HepG2 (cell line): Measurements from ENCODE around the gene DOK4. TPM values are rescaled to one million over a fixed set of nuclear protein-coding genes. Genes with fewer than 3 reads are reported as not detected.

Experiments
- ARHGAP35 ChIP-seq: sonication (generic); formaldehyde crosslinking; IDR thresholded peaks from 2 replicates; pipeline ENCODE4 v1.9.0; 2022; ENCODE audit warnings: mild to moderate bottlenecking, inconsistent platforms, moderate library complexity, missing genetic modification reagents, borderline replicate concordance
- MBD4 ChIP-seq: IDR thresholded peaks from 2 replicates; pipeline ENCODE4 v1.6.1; 2012; ENCODE audit warnings: low read length, inconsistent platforms, borderline replicate concordance
- MED8 ChIP-seq: sonication (generic); formaldehyde crosslinking; IDR thresholded peaks from 2 replicates; pipeline ENCODE4 v1.8.1; 2023; ENCODE audit warnings: mild to moderate bottlenecking, missing genetic modification reagents; ENCODE audit not compliant: insufficient replicate concordance
- MYC ChIP-seq: sonication (generic); formaldehyde crosslinking; IDR thresholded peaks from 2 replicates; pipeline ENCODE4 v1.9.0; 2021; ENCODE audit warnings: missing genetic modification reagents, borderline replicate concordance
- NPAS2 ChIP-seq: sonication (generic); formaldehyde crosslinking; IDR thresholded peaks from 2 replicates; pipeline ENCODE4 v1.8.0; 2022; ENCODE audit warnings: mild to moderate bottlenecking, missing genetic modification reagents, borderline replicate concordance
- RARG ChIP-seq: sonication (generic); formaldehyde crosslinking; IDR thresholded peaks from 2 replicates; pipeline ENCODE4 v1.4.0; 2020; ENCODE audit warnings: low read depth, mild to moderate bottlenecking, missing genetic modification reagents
- SMAD9 ChIP-seq: sonication (generic); formaldehyde crosslinking; IDR thresholded peaks from 2 replicates; pipeline ENCODE4 v1.5.1; 2020; ENCODE audit warnings: mild to moderate bottlenecking, missing genetic modification reagents
- SPEN ChIP-seq: sonication (generic); formaldehyde crosslinking; IDR thresholded peaks from 2 replicates; pipeline ENCODE4 v1.5.1; 2020; ENCODE audit warnings: low read depth, mild to moderate bottlenecking, missing genetic modification reagents
- TCF12 ChIP-seq, 2 experiments: fragments of 450-650 bp in 1 of 2; sonication (generic) in 1 of 2; formaldehyde crosslinking in 1 of 2; IDR thresholded peaks; 2 replicates each; pipeline versions ENCODE4 v1.6.1 to v1.8.0; 2017 to 2022; ENCODE audit warnings: antibody characterized with exemption in 1 of 2, mild to moderate bottlenecking in 1 of 2, missing genetic modification reagents in 1 of 2, moderate library complexity in 1 of 2
- TP53 ChIP-seq: sonication (generic); formaldehyde crosslinking; conservative IDR thresholded peaks from 2 replicates; pipeline ENCODE4 v1.4.0; 2020; ENCODE audit warnings: missing genetic modification reagents
- ZNF510 ChIP-seq: sonication (generic); formaldehyde crosslinking; IDR thresholded peaks from 2 replicates; pipeline ENCODE4 v1.4.0; 2020; ENCODE audit warnings: low read depth, mild to moderate bottlenecking, missing genetic modification reagents
- ZNF547 ChIP-seq: sonication (generic); formaldehyde crosslinking; IDR thresholded peaks from 2 replicates; pipeline ENCODE4 v1.5.1; 2020; ENCODE audit warnings: mild to moderate bottlenecking, missing genetic modification reagents
- ZNF883 ChIP-seq: sonication (generic); formaldehyde crosslinking; IDR thresholded peaks from 2 replicates; pipeline ENCODE4 v1.5.1; 2020; ENCODE audit warnings: mild to moderate bottlenecking, missing genetic modification reagents; ENCODE audit errors: not compliant biosample characterization
- polyA plus RNA-seq, 8 experiments: library from polyadenylated mRNA; depleted of rRNA in 3 of 8; stranded (reverse) in 7 of 8; unstranded in 1 of 8; fragments of >200 nt; fragmentation: Illumina TruSeq in 4 of 8; extraction: Trizol in 4 of 8; gene quantifications; 2 replicates each; pipeline versions ENCODE4 v1.2.1 to v1.2.3, GENCODE V29; 2011 to 2016; ENCODE audit warnings: low read depth in 4 of 8, missing spikeins in 1 of 8, mixed read lengths in 1 of 8; ENCODE audit not compliant: insufficient read depth in 1 of 8
- total RNA-seq, 5 experiments: library from RNA; depleted of rRNA; stranded (reverse); fragments of >200 nt; fragmentation: Illumina TruSeq; extraction: Trizol; gene quantifications; 2 replicates each; pipeline ENCODE4 v1.2.3, GENCODE V29; 2016; ENCODE audit warnings: low read depth in 1 of 5
- TF ChIP-seq, protein P1 (sequence below): sonication (generic); formaldehyde crosslinking; IDR thresholded peaks from 2 replicates; pipeline ENCODE4 v1.5.1; 2020; ENCODE audit warnings: missing genetic modification reagents, mild to moderate bottlenecking, borderline replicate concordance
- TF ChIP-seq, protein P2 (sequence below): sonication (generic); formaldehyde crosslinking; IDR thresholded peaks from 2 replicates; pipeline ENCODE4 v1.4.0; 2020; ENCODE audit warnings: missing genetic modification reagents, mild to moderate bottlenecking, borderline replicate concordance
- TF ChIP-seq, protein P3 (sequence below): sonication (generic); formaldehyde crosslinking; IDR thresholded peaks from 2 replicates; pipeline ENCODE4 v1.4.0; 2020; ENCODE audit warnings: missing genetic modification reagents, mild to moderate bottlenecking, borderline replicate concordance
- TF ChIP-seq, protein P4 (sequence below), 2 experiments: sonication (generic) in 1 of 2; formaldehyde crosslinking in 1 of 2; IDR thresholded peaks; 2 replicates each; pipeline versions ENCODE4 v1.5.1 to v1.6.1; 2011 to 2020; ENCODE audit warnings: borderline replicate concordance in 1 of 2, low read depth in 1 of 2, low read length in 1 of 2, mild to moderate bottlenecking in 1 of 2, missing genetic modification reagents in 1 of 2, moderate library complexity in 1 of 2
- TF ChIP-seq, protein P5 (sequence below): IDR thresholded peaks from 2 replicates; pipeline ENCODE4 v1.6.1; 2016; ENCODE audit warnings: control low read depth

DOK4 gene
- total and polyA plus RNA-seq, 2 of the 13 experiments (the other 11 are each of a cell fraction or from before 2014, with no cell fraction given) = 52.7 to 70.0 TPM

DNA sequence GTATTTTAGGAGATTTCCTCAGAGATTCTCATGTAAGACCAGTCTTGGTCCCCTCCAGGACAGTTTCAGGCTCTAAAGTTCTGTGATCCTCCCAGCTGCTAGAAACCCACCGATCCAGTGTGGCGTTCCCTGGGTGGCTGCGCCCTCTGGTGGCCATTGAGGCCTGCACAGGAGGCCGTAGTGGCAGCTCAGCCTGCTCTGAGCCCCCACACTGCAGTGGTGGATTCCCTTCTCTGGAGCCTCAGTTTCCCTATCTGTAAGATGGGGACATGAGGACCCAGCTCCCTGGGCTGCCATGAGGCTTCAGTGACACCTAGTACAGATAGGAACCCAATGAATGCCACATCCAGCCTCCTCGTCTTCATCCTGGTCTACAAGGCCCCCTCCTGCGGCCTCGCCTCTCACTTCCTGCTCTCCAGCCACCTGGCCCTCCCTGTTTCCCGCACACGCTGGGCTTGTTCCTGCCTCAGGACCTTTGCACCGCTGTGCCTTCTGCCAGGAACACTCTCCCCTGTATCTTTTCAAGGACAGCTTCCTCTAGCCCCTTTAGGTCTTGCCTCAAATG lies 33.6 kb upstream of the DOK4 start (continued):
- TF ChIP-seq, protein P1, sequence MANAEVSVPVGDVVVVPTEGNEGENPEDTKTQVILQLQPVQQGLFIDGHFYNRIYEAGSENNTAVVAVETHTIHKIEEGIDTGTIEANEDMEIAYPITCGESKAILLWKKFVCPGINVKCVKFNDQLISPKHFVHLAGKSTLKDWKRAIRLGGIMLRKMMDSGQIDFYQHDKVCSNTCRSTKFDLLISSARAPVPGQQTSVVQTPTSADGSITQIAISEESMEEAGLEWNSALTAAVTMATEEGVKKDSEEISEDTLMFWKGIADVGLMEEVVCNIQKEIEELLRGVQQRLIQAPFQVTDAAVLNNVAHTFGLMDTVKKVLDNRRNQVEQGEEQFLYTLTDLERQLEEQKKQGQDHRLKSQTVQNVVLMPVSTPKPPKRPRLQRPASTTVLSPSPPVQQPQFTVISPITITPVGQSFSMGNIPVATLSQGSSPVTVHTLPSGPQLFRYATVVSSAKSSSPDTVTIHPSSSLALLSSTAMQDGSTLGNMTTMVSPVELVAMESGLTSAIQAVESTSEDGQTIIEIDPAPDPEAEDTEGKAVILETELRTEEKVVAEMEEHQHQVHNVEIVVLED = peak; percentile 49; the same call in 1 of the 2 replicates
- TF ChIP-seq NPAS2 (CRISPR knock-in tag) = no peak
- TF ChIP-seq ZNF510 (CRISPR knock-in tag) = no peak
- TF ChIP-seq, protein P2, sequence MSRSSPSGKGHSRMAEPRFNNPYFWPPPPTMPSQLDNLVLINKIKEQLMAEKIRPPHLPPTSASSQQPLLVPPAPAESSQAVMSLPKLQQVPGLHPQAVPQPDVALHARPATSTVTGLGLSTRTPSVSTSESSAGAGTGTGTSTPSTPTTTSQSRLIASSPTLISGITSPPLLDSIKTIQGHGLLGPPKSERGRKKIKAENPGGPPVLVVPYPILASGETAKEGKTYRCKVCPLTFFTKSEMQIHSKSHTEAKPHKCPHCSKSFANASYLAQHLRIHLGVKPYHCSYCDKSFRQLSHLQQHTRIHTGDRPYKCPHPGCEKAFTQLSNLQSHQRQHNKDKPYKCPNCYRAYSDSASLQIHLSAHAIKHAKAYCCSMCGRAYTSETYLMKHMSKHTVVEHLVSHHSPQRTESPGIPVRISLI (CRISPR knock-in tag) = no peak
- TF ChIP-seq MBD4 = no peak
- TF ChIP-seq, protein P3, sequence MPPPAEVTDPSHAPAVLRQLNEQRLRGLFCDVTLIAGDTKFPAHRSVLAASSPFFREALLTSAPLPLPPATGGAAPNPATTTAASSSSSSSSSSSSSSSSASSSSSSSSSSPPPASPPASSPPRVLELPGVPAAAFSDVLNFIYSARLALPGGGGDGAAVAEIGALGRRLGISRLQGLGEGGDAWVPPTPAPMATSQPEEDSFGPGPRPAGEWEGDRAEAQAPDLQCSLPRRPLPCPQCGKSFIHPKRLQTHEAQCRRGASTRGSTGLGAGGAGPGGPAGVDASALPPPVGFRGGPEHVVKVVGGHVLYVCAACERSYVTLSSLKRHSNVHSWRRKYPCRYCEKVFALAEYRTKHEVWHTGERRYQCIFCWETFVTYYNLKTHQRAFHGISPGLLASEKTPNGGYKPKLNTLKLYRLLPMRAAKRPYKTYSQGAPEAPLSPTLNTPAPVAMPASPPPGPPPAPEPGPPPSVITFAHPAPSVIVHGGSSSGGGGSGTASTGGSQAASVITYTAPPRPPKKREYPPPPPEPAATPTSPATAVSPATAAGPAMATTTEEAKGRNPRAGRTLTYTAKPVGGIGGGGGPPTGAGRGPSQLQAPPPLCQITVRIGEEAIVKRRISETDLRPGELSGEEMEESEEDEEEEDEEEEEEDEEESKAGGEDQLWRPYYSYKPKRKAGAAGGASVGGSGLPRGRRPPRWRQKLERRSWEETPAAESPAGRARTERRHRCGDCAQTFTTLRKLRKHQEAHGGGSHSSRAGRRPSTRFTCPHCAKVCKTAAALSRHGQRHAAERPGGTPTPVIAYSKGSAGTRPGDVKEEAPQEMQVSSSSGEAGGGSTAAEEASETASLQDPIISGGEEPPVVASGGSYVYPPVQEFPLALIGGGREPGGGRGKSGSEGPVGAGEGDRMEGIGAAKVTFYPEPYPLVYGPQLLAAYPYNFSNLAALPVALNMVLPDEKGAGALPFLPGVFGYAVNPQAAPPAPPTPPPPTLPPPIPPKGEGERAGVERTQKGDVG (CRISPR knock-in tag) = no peak
- 0 out of 2 replicates have a peak, but pooled peaks have one; percentile 31 for TF ChIP-seq ZNF547 (CRISPR knock-in tag)
- TF ChIP-seq TCF12 (IDR thresholded peaks at IDR 0.05) = no peak
- TF ChIP-seq TCF12 (CRISPR knock-in tag; IDR thresholded peaks at IDR 0.05) = no peak
- TF ChIP-seq SPEN (CRISPR knock-in tag) = 0 out of 2 replicates have a peak, but pooled peaks have one; percentile 15
- no peak for TF ChIP-seq ARHGAP35 (CRISPR knock-in tag)
- TF ChIP-seq MYC = peak; percentile 37; the same call in 1 of the 2 replicates
- no peak for TF ChIP-seq ZNF883 (CRISPR knock-in tag)
- no peak for TF ChIP-seq SMAD9 (CRISPR knock-in tag)
- TF ChIP-seq, protein P4, sequence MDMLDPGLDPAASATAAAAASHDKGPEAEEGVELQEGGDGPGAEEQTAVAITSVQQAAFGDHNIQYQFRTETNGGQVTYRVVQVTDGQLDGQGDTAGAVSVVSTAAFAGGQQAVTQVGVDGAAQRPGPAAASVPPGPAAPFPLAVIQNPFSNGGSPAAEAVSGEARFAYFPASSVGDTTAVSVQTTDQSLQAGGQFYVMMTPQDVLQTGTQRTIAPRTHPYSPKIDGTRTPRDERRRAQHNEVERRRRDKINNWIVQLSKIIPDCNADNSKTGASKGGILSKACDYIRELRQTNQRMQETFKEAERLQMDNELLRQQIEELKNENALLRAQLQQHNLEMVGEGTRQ (IDR thresholded peaks at IDR 0.05; ENCODE audit: low read depth, low read length) = no peak
- TF ChIP-seq, protein P4 (CRISPR knock-in tag; IDR thresholded peaks at IDR 0.05; ENCODE audit: borderline replicate concordance) = no peak
- no peak for TF ChIP-seq RARG (CRISPR knock-in tag)
- TF ChIP-seq MED8 = no peak
- TF ChIP-seq TP53 (CRISPR knock-in tag) = peak; percentile 47; the same call in 1 of the 2 replicates
- TF ChIP-seq, protein P5, sequence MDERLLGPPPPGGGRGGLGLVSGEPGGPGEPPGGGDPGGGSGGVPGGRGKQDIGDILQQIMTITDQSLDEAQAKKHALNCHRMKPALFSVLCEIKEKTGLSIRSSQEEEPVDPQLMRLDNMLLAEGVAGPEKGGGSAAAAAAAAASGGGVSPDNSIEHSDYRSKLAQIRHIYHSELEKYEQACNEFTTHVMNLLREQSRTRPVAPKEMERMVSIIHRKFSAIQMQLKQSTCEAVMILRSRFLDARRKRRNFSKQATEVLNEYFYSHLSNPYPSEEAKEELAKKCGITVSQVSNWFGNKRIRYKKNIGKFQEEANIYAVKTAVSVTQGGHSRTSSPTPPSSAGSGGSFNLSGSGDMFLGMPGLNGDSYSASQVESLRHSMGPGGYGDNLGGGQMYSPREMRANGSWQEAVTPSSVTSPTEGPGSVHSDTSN (CRISPR knock-in tag) = no peak
